ENCODE data around the gene ZMAT3.
"Not testable (repeated sequence)": the region's sequence is repeated elsewhere in the genome, so short reads cannot be mapped to it uniquely, and the experiment has no call there.

Gene ZMAT3, protein sequence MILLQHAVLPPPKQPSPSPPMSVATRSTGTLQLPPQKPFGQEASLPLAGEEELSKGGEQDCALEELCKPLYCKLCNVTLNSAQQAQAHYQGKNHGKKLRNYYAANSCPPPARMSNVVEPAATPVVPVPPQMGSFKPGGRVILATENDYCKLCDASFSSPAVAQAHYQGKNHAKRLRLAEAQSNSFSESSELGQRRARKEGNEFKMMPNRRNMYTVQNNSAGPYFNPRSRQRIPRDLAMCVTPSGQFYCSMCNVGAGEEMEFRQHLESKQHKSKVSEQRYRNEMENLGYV

GRCh38 chr3:179071323-179072099, at the start of gene ZMAT3:
TSS of gene ZMAT3 (minus strand) at chr3:179071809. CDS start at chr3:179067752, 4,057 bp downstream.
- peak; percentile 60 to 70 (median 66) for DNase-seq (ENCODE audit: low read depth in 2 of 3, low spot score in 2 of 3)

DNA sequence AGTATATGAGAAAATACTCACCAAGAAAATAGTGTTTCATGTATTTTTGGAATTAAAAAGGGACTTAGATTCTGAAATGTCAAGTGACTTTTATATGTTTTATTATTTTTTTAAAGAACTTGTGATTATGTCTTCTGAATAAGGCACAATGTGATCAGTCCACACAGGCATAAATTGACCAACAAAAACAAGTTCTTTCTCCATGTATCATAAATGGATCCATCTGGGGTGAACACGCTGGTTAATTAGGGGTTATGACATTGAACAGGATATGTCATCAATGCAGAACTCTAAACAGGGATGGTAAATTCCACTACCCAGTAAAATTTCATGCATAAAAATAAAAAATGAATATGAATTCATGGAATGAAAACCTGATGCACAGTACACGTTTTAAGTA, 45.2 kb upstream of the ZMAT3 start:
- DNase-seq (ENCODE audit: low read depth in 2 of 3, low spot score in 2 of 3): no peak

- DNase-seq (ENCODE audit: low read depth in 2 of 3, low spot score in 2 of 3): not testable (repeated sequence)
Observed at GRCh38 chr3:179115444-179115843, 43.8 kb upstream of the ZMAT3 start.

GRCh38 chr3:179113903-179114302, 42.3 kb upstream of the ZMAT3 start:
- no peak for DNase-seq (ENCODE audit: low read depth in 2 of 3, low spot score in 2 of 3)

GRCh38 chr3:179108086-179108485, 36.5 kb upstream of the ZMAT3 start:
- DNase-seq (ENCODE audit: low read depth in 2 of 3, low spot score in 2 of 3): no peak

GRCh38 chr3:179107617-179108016, 36.0 kb upstream of the ZMAT3 start:
- no peak for DNase-seq (ENCODE audit: low read depth in 2 of 3, low spot score in 2 of 3)

- no peak for DNase-seq (ENCODE audit: low read depth in 2 of 3, low spot score in 2 of 3)
Observed at GRCh38 chr3:179105881-179106280, 34.3 kb upstream of the ZMAT3 start.

- no peak for DNase-seq (ENCODE audit: low read depth in 2 of 3, low spot score in 2 of 3)
Observed at GRCh38 chr3:179100652-179101051, 29.0 kb upstream of the ZMAT3 start.

GRCh38 chr3:179098388-179099077, 26.9 kb upstream of the ZMAT3 start:
- DNase-seq (ENCODE audit: low read depth in 2 of 3, low spot score in 2 of 3): no peak

- DNase-seq (ENCODE audit: low read depth in 2 of 3, low spot score in 2 of 3): no peak
Observed at GRCh38 chr3:179093807-179094206, 22.2 kb upstream of the ZMAT3 start.

- no peak for DNase-seq (ENCODE audit: low read depth in 2 of 3, low spot score in 2 of 3)
Observed at GRCh38 chr3:179091113-179091512, 19.5 kb upstream of the ZMAT3 start.

DNA sequence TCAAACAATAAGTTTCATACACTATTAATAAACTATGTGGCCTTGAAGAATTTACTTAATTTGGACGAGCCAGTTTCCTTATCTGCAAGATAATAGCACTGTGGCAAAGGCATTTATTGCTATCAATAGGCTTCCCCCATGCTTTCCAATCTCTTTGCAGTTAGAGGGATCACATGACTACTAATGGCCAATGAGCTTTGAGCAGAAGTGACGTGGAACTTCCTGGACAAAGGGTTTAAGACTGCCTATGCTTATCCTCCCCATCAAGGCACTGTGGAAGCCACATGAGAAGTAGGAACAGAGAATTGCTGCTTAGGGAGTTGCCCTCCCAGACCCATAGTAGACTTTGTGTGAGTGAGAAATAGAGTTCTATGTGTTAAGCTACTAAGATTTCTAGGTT, 16.7 kb upstream of the ZMAT3 start:
- no peak for DNase-seq (ENCODE audit: low read depth in 2 of 3, low spot score in 2 of 3)

DNA sequence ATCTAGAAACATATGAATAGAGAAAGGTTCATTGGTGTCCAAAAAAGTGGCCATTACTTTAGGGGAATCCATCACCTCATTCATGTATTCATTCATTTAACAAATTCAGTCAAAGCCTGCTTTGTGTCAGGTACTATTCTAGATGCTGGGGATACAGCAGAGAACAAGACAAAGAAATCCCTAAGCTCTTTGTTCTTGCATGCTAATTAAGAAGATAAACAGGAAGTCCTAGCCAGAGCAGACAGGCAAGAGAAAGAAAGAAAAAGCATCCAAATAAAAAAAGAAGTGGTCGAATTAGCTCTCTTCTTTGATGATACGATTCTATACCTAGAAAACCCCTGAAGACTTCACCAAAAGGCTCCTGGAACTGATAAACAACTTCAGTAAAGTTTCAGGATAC, 12.4 kb upstream of the ZMAT3 start:
- DNase-seq (ENCODE audit: low read depth in 2 of 3, low spot score in 2 of 3): no peak

DNA sequence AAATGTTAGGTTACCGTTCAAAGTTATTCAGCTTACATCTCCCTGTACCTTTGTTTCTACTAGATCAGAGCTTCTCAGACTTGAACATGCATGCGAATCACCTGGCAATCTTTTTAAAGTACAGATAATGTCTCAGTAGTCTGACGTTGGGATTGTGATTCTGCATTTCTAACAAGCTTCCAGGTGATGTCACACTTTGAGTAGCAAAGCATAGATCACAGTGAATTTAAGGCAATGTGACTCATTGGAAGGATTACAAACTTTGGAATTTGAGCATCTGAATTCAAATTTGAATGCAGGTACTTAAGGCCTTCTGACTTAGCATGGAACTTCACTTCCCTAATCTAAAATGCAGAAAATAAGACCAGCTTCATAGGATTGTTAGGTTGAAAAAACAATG, 10.8 kb upstream of the ZMAT3 start:
- no peak for DNase-seq (ENCODE audit: low read depth in 2 of 3, low spot score in 2 of 3)

- DNase-seq (ENCODE audit: low read depth in 2 of 3, low spot score in 2 of 3): no peak
Observed at GRCh38 chr3:179081885-179082284, 10.3 kb upstream of the ZMAT3 start.

DNA sequence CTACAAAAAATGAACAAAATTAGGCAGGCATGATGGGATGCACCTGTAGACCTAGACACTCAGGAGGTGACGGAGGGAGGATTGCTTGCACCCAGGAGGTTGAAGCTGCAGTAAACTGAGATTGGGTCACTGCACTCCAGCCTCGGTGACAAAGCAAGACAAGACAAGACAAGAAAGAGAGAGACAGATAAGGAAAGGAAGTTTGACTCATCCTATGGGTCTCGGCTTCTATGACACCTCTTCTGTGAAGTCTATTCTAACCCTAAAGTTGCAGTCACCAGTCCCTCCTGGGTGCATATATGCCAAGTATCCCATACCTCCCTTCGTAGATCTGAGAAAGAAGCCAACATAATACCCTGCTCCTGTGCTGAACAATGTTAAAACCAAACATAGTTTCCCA, 7.9 kb upstream of the ZMAT3 start:
- no peak for DNase-seq (ENCODE audit: low read depth in 2 of 3, low spot score in 2 of 3)

GRCh38 chr3:179076243-179077027, 4.8 kb upstream of the ZMAT3 start:
- DNase-seq (ENCODE audit: low read depth in 2 of 3, low spot score in 2 of 3): no peak

DNA sequence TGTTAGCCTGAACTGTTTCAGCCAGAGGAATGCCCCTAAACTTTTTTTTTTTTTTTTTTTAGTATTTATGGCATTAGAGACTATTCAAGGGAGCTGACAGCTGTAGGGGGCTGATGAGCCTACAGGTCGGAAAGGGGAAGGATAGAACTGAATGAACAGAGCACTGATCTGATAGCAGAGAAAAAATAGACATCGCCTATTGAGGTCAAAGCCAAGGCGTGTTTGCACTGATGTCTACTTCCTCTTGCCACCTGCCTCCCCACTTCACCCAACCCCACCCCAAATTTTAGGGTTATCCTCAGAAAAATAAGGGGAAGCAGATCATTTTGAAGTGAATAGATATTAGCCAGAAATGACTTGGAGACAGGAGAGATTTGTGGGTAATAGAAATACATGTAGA, 3.0 kb upstream of the ZMAT3 start:
- no peak for DNase-seq (ENCODE audit: low read depth in 2 of 3, low spot score in 2 of 3)

DNA sequence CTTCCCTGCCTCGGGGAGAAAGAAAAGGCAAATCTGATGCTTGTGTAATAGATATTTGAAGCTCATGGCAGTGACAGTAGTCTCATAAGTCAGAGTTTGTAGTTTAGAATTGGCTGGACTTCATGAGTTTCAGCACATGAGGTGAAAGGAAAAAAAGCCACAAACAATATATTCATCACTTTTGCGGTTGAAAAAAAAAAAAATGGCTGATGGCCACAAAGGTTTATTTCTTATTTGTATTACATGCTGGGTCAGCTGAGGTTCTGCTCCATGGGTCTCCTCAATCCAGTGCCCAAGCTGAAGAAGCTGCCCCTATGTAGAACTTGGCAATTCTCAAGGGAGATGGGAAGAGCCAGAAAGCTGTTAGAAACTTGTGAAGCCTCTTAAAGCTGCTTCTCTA, 2.2 kb upstream of the ZMAT3 start:
- DNase-seq (ENCODE audit: low read depth in 2 of 3, low spot score in 2 of 3): no peak

GRCh38 chr3:179072100-179072438, 460 bp upstream of the ZMAT3 start:
- DNase-seq (ENCODE audit: low read depth in 2 of 3, low spot score in 2 of 3): peak in 1 of 3 experiments; percentile 18

DNA sequence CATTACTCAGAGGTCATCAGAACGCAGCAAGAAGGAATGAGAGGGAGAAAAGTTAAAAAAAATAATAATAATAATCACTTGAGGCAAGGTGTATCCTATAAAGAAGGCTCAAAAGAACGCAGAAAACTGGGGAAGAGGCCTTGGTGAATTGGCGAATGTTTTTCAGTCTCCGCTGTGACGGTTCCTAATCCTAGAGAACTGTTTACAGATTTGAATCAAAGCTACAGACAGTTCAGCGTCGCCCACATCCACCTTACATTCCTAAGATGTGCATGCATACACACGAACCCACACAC, 634 bp downstream of the ZMAT3 start:
- DNase-seq (ENCODE audit: low read depth in 2 of 3, low spot score in 2 of 3): no peak
